Stimulated activated effector memory CD8-positive, alpha-beta T cell treated with anti-CD3 and anti-CD28 coated beads, Interleukin-12 subunit alpha, Interleukin-12 subunit beta, amount 100 ng/mL, for 72 hours (primary cell): ENCODE data around the gene ATIC.
"Not testable (repeated sequence)": the region's sequence is repeated elsewhere in the genome, so short reads cannot be mapped to it uniquely, and the experiment has no call there.

Experiments used
- ATAC-seq: fragments of 150-1000 bp; cut with Tn5 transposase; 2 replicates; pipeline ENCODE4 v1.10.0; 2021
- DNase-seq, 2 donors: peaks; one replicate each; pipeline ENCODE4 v3.0.0; 2021 to 2022; ENCODE audit warnings: low spot score in 2 of 2
- H3K27ac Mint-ChIP-seq: one replicate; pipeline ENCODE4 v1.8.0; 2022; ENCODE audit warnings: mild to moderate bottlenecking, mixed read lengths
- H3K36me3 Mint-ChIP-seq: one replicate; pipeline ENCODE4 v1.8.0; 2022; ENCODE audit warnings: mild to moderate bottlenecking, mixed read lengths
- H3K4me1 Mint-ChIP-seq: one replicate; pipeline ENCODE4 v1.8.0; 2022; ENCODE audit warnings: mixed read lengths
- H3K4me3 Mint-ChIP-seq: one replicate; pipeline ENCODE4 v1.8.0; 2022; ENCODE audit warnings: mild to moderate bottlenecking, mixed read lengths
- H3K9me3 Mint-ChIP-seq: one replicate; pipeline ENCODE4 v1.8.0; 2022; ENCODE audit warnings: mixed read lengths

The ATIC gene

GRCh38 chr2:215338883-215339679 is 27.2 kb downstream of the ATIC start:
- no peaks in the 10 kb centered on the region for H3K4me1 Mint-ChIP-seq
- H3K9me3 Mint-ChIP-seq: no peaks in the 10 kb centered on the region
- ATAC-seq (no peak), DNase-seq (no peak)
- peaks cover 100% of the 10 kb centered on the region for H3K36me3 Mint-ChIP-seq
- no peak overlapping the region for H3K27ac Mint-ChIP-seq
- no peak overlapping the region for H3K4me3 Mint-ChIP-seq

GRCh38 chr2:215347878-215348277 is 36.0 kb downstream of the ATIC start:
- ATAC-seq: no peak
- no peak overlapping the region for H3K27ac Mint-ChIP-seq
- peaks cover 98% of the 10 kb centered on the region for H3K36me3 Mint-ChIP-seq
- no peak overlapping the region for H3K4me3 Mint-ChIP-seq
- no peaks in the 10 kb centered on the region for H3K4me1 Mint-ChIP-seq
- no peak for DNase-seq
- H3K9me3 Mint-ChIP-seq: no peaks in the 10 kb centered on the region

GRCh38 chr2:215352602-215353001 is 40.7 kb downstream of the ATIC start:
- Mint-ChIP-seq H3K9me3 (no peaks in the 10 kb centered on the region), H3K4me1 (no peaks in the 10 kb centered on the region), H3K36me3 (peaks cover 58% of the 10 kb centered on the region), H3K4me3 (no peak overlapping the region), H3K27ac (no peak overlapping the region)
- no peak for DNase-seq
- ATAC-seq: no peak

GRCh38 chr2:215354771-215355695 is 43.2 kb downstream of the ATIC start:
- Mint-ChIP-seq H3K27ac (no peak overlapping the region), H3K4me3 (no peak overlapping the region)

GRCh38 chr2:215355801-215356200 is 43.9 kb downstream of the ATIC start:
- no peak for ATAC-seq
- Mint-ChIP-seq H3K36me3 (peaks cover 26% of the 10 kb centered on the region), H3K27ac (no peak overlapping the region), H3K9me3 (no peaks in the 10 kb centered on the region), H3K4me1 (no peaks in the 10 kb centered on the region), H3K4me3 (no peak overlapping the region)
- DNase-seq: no peak

More at GRCh38 chr2:215354771-215355695, 43.2 kb downstream of the ATIC start:
- Mint-ChIP-seq H3K4me1 (no peaks in the 10 kb centered on the region), H3K36me3 (peaks cover 33% of the 10 kb centered on the region), H3K9me3 (no peaks in the 10 kb centered on the region)
- DNase-seq (no peak), ATAC-seq (no peak)

- Mint-ChIP-seq H3K4me3 (no peak overlapping the region), H3K36me3 (peaks cover 20% of the 10 kb centered on the region), H3K4me1 (no peaks in the 10 kb centered on the region), H3K9me3 (no peaks in the 10 kb centered on the region), H3K27ac (no peak overlapping the region)
- no peak for DNase-seq
- no peak for ATAC-seq
These were observed 44.6 kb downstream of the ATIC start for GRCh38 chr2:215356334-215356947.

- Mint-ChIP-seq H3K4me1 (no peaks in the 10 kb centered on the region), H3K27ac (no peak overlapping the region), H3K9me3 (no peaks in the 10 kb centered on the region), H3K36me3 (peaks cover 15% of the 10 kb centered on the region), H3K4me3 (no peak overlapping the region)
- DNase-seq (no peak), ATAC-seq (no peak)
These were observed 45.1 kb downstream of the ATIC start for GRCh38 chr2:215356948-215357461.

GRCh38 chr2:215357660-215358059 is 45.8 kb downstream of the ATIC start:
- H3K4me3 Mint-ChIP-seq: no peak overlapping the region
- H3K27ac Mint-ChIP-seq: no peak overlapping the region
- no peaks in the 10 kb centered on the region for H3K9me3 Mint-ChIP-seq
- no peaks in the 10 kb centered on the region for H3K4me1 Mint-ChIP-seq
- no peak for ATAC-seq
- DNase-seq: no peak
- H3K36me3 Mint-ChIP-seq: peaks cover 9% of the 10 kb centered on the region

GRCh38 chr2:215358312-215358845 is 46.5 kb downstream of the ATIC start:
- H3K4me1 Mint-ChIP-seq: no peaks in the 10 kb centered on the region

GRCh38 chr2:215358891-215359575 is 47.2 kb downstream of the ATIC start:
- no peak for ATAC-seq
- peaks cover 6% of the 10 kb centered on the region for H3K36me3 Mint-ChIP-seq

More at GRCh38 chr2:215358312-215358845, 46.5 kb downstream of the ATIC start:
- DNase-seq (no peak), ATAC-seq (no peak)
- Mint-ChIP-seq H3K36me3 (peaks cover 6% of the 10 kb centered on the region), H3K4me3 (no peak overlapping the region), H3K9me3 (no peaks in the 10 kb centered on the region), H3K27ac (no peak overlapping the region)

GRCh38 chr2:215359576-215359922 is 47.7 kb downstream of the ATIC start:
- H3K4me3 Mint-ChIP-seq: no peak overlapping the region
- no peak overlapping the region for H3K27ac Mint-ChIP-seq
- H3K9me3 Mint-ChIP-seq: no peaks in the 10 kb centered on the region
- H3K4me1 Mint-ChIP-seq: no peaks in the 10 kb centered on the region
- ATAC-seq (no peak), DNase-seq (no peak)
- H3K36me3 Mint-ChIP-seq: peaks cover 6% of the 10 kb centered on the region

More at GRCh38 chr2:215358891-215359575, 47.2 kb downstream of the ATIC start:
- no peak for DNase-seq
- no peak overlapping the region for H3K27ac Mint-ChIP-seq
- H3K9me3 Mint-ChIP-seq: no peaks in the 10 kb centered on the region
- no peak overlapping the region for H3K4me3 Mint-ChIP-seq
- H3K4me1 Mint-ChIP-seq: no peaks in the 10 kb centered on the region

GRCh38 chr2:215360059-215360458 is 48.2 kb downstream of the ATIC start:
- not testable (repeated sequence) for H3K9me3 Mint-ChIP-seq, H3K27ac Mint-ChIP-seq, ATAC-seq, H3K4me1 Mint-ChIP-seq, H3K36me3 Mint-ChIP-seq, DNase-seq, H3K4me3 Mint-ChIP-seq

- no peaks in the 10 kb centered on the region for H3K4me1 Mint-ChIP-seq
- H3K4me3 Mint-ChIP-seq: no peak overlapping the region
- H3K36me3 Mint-ChIP-seq: peaks cover under 1% of the 10 kb centered on the region
- ATAC-seq (no peak), DNase-seq (no peak)
- H3K9me3 Mint-ChIP-seq: no peaks in the 10 kb centered on the region
- no peak overlapping the region for H3K27ac Mint-ChIP-seq
These were observed 48.7 kb downstream of the ATIC start for GRCh38 chr2:215360596-215360995.

GRCh38 chr2:215361211-215361875 is 49.5 kb downstream of the ATIC start:
- ATAC-seq (no peak), DNase-seq (no peak)
- Mint-ChIP-seq H3K4me1 (no peaks in the 10 kb centered on the region), H3K4me3 (no peak overlapping the region), H3K27ac (peak overlapping the region; percentile 72), H3K9me3 (no peaks in the 10 kb centered on the region), H3K36me3 (no peaks in the 10 kb centered on the region)
